ENCODE data around the gene D2HGDH. TPM values are rescaled to one million over a fixed set of nuclear protein-coding genes. Genes with fewer than 3 reads are reported as not detected.

Gene D2HGDH
- total and polyA plus RNA-seq, 9 of the 15 experiments (the other 6 are each of a cell fraction or from before 2014, with no cell fraction given) = 0.39 to 30.8 (median 10.3) TPM

DNA sequence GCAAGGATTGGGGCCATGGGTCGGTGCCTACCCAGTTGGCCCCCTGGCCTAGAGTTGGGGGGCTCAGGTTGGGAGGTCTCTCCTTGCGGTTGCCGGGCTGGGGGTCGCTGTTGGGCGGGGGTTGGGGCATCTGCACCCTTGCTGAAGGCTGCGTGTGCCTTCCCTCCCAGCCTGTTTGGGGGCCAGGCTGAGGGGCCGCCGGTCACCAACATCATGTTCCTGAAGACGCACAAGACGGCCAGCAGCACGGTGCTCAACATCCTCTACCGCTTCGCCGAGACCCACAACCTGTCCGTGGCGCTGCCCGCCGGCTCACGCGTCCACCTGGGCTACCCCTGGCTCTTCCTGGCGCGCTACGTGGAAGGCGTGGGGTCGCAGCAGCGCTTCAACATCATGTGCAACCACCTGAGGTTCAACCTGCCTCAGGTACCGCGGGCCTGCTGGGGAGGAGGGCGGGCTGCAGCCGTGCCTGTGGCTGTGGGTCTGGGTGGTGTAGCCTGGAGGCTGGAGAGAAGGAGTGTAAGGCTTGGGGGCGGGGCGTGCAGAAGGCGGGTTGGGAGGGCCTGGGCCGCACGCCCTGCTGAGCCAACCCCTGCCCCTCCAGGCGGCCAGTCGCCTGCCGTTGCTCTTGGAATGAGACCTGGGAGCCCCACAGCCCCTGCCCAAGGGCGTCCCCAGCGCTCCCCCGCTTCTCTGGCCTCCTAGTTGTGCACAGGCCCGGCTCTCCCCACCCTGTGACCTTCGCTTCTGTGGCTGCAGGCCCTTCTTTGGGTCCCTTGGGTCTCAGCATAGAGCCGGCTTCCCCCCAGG lies 67.4 kb downstream of the D2HGDH start (continued):
- peak; percentile 43; the same call in 1 of the 2 replicates for TF ChIP-seq ZBTB33 (CRISPR knock-in tag; IDR thresholded peaks at IDR 0.05)
- TF ChIP-seq KAT7 (CRISPR knock-in tag; IDR thresholded peaks at IDR 0.05; ENCODE audit: borderline replicate concordance) = 0 out of 2 replicates have a peak, but pooled peaks have one; percentile 52
- TF ChIP-seq POLR2G (IDR thresholded peaks at IDR 0.05; ENCODE audit: low read depth, low read length) = peak; percentile 66
- TF ChIP-seq, protein P1, sequence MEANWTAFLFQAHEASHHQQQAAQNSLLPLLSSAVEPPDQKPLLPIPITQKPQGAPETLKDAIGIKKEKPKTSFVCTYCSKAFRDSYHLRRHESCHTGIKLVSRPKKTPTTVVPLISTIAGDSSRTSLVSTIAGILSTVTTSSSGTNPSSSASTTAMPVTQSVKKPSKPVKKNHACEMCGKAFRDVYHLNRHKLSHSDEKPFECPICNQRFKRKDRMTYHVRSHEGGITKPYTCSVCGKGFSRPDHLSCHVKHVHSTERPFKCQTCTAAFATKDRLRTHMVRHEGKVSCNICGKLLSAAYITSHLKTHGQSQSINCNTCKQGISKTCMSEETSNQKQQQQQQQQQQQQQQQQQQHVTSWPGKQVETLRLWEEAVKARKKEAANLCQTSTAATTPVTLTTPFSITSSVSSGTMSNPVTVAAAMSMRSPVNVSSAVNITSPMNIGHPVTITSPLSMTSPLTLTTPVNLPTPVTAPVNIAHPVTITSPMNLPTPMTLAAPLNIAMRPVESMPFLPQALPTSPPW (CRISPR knock-in tag; IDR thresholded peaks at IDR 0.05) = peak; percentile 24; the same call in 1 of the 2 replicates
- TF ChIP-seq, protein P2, sequence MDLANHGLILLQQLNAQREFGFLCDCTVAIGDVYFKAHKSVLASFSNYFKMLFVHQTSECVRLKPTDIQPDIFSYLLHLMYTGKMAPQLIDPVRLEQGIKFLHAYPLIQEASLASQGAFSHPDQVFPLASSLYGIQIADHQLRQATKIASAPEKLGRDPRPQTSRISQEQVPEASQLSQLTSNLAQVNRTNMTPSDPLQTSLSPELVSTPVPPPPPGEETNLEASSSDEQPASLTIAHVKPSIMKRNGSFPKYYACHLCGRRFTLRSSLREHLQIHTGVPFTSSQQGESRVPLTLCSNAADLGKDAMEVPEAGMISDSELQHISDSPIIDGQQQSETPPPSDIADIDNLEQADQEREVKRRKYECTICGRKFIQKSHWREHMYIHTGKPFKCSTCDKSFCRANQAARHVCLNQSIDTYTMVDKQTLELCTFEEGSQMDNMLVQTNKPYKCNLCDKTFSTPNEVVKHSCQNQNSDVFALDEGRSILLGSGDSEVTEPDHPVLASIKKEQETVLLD (IDR thresholded peaks at IDR 0.05) = no peak
- TF ChIP-seq TAF9B (IDR thresholded peaks at IDR 0.05; ENCODE audit: partially characterized antibody) = no peak
